Endothelial cell of hepatic sinusoid (primary cell): Measurements from ENCODE around the gene MAPK8.

Source experiments
- in situ Hi-C: cut with HindIII; loops from 2 replicates; pipeline ENCODE4 v1.10.0; 2017; ENCODE audit warnings: low sequenced_read_pairs

The MAPK8 gene

GRCh38 chr10:48444861-48445841 lies 138.7 kb downstream of the MAPK8 start:
- in situ Hi-C loops, result no loop called here

- in situ Hi-C loops, result no loop called here
Observed at GRCh38 chr10:48445932-48446331, 139.5 kb downstream of the MAPK8 start.

GRCh38 chr10:48446785-48447184 lies 140.3 kb downstream of the MAPK8 start:
- in situ Hi-C loops, result no loop called here

DNA sequence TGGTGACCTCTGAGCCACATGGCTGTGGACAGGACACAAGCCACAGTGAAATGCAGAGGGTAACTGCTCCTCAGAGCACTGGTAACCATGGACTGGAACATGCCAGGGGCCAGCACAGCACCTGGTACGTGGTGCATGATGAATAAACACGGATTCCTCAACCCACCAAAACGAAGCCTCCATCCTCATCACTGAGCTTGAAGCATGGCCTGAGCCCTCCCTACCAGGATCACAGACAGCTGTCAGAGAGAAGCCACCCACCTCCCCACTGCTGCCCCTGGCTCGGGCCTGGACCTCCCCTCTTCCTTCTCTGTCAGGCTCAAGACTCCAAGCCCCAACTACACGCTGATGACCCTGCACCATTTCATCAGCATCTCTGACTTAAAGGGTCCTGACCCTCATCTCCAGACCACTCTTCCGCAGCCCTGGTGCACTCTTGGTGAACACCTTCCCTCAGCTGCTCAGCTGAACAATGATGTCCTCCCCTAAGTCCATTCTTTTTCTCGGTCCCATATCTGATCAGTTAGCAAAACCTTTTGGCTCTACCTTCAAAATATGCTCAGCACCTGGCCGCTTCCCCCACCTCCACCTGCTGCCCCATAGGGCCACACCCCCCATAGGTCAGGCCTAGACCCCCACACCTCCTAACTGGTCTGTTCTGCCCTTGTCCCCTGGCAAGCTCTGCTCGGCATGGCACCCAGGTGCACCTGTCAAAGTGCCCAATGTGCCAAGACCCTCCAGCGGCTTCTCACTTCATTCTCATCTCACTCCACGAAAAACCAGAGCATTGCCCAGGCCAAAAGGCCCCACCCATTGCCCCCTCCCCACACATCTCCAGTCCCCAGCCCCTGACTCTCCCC lies 141.1 kb downstream of the MAPK8 start:
- in situ Hi-C loops, result no loop called here

GRCh38 chr10:48448796-48449195 lies 142.3 kb downstream of the MAPK8 start:
- in situ Hi-C loops, result no loop called here

GRCh38 chr10:48449501-48450232 lies 143.2 kb downstream of the MAPK8 start:
- in situ Hi-C loops, result no loop called here

DNA sequence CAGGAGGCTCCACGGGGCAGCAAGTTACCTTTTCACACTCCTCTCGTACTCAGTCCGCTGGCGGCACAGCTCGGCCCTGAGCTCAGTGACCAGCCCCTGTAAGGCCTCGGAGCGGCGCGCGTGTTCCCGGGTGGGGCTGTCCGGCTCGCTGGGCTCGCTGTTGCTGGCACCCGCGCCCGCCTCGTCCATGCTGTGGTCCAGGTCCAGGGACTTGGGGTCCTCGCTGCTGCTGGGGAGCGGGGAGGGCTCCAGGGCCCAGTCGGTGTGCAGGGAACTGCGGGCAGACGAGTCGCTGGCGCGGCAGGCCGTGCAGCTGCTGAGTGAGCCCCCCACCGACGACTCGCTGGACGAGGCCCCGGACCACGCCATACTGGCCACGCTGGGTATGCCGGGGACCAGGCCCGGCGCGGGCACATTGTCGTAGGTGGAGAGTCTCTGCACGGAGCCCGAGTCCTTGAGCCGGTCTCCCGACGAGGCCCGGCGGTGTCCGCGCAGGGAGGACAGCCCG lies 143.8 kb downstream of the MAPK8 start:
- in situ Hi-C loops, result no loop called here

- in situ Hi-C loops, result no loop called here
Observed at GRCh38 chr10:48450741-48451466, 144.4 kb downstream of the MAPK8 start.

DNA sequence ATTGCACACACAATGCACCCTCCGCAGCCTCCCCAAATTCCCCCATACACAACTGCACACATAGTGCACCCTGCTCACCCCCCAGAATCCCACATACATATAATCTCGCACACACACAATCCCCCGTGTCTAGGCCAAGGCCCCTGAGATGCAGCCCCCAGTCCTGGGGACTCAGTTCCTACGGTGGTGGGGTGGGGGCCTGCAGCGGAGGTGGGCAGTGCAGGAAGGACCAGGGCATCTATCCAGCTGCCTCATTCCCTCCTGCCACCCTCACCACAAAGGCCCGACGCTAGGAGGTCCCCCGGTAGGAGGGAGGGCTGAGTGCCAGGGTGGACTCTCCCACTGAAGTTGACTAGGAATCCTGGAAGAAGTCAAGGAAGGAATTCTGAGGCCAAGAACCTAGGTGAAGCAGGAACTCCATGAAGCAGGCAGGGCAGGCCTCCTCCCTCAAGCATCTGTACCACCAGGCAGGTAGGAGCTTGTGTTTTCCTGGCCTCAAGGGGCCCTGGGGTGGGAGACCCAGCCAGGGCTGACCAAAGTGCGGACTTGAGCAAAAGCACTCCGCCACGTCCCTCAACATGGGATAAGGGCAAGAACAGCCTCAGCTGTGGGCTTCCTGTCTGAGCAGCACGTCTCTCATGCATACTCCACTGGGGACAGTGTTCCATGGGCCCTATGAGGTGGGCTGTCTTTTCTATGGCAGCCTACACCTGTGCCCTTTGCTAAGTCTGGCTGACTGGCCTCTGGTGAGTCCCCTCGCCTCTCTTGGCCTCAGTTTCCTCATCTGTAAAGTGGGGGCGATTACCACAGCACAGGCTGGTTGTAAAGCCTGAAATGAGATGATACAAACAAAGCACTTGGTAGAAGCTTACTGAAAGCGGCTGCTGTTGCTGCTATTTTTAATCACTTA lies 145.7 kb downstream of the MAPK8 start:
- in situ Hi-C loops, result no loop called here

- in situ Hi-C loops, result no loop called here
Observed at GRCh38 chr10:48452879-48453412, 146.5 kb downstream of the MAPK8 start.

GRCh38 chr10:48453451-48454301 lies 147.2 kb downstream of the MAPK8 start:
- in situ Hi-C loops, result no loop called here

GRCh38 chr10:48454302-48455054 lies 148.0 kb downstream of the MAPK8 start:
- in situ Hi-C loops, result no loop called here

DNA sequence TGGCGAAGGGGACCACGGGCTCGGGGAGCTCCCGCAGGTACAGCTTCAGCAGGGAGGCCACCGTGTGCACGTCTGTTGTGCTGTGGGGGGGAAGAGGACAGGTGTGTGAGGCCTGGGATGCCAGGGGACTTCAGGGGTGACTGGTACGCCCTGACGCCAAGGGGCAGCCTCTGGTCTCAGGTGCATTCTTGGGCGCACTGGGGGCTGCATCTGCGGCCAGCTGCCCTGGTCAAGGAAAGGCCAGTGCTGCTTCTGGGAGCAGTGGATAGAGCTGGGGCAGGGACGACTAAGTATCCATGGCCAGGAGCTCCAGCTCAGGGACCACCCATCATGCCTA lies 148.5 kb downstream of the MAPK8 start:
- in situ Hi-C loops, result no loop called here

GRCh38 chr10:48455392-48456151 lies 149.1 kb downstream of the MAPK8 start:
- in situ Hi-C loops, result no loop called here

- in situ Hi-C loops, result no loop called here
Observed at GRCh38 chr10:48456361-48456804, 149.9 kb downstream of the MAPK8 start.
